HG02938 (cell line): ENCODE results near the gene TBC1D17.
A peak's percentile ranks its signal among the peaks of the same experiment; 100 is the strongest.

ENCODE experiments used
- ATAC-seq: cut with Tn5 transposase; IDR thresholded peaks from one replicate; pipeline ENCODE4 v1.9.1; 2021; ENCODE audit warnings: mild to moderate bottlenecking, moderate library complexity; ENCODE audit not compliant: unreplicated experiment

TBC1D17 gene

GRCh38 chr19:49860336-49861102, 17.0 kb upstream of the TBC1D17 start:
- no peak for ATAC-seq

- ATAC-seq: no peak
Observed at GRCh38 chr19:49861107-49861506, 16.4 kb upstream of the TBC1D17 start.

DNA sequence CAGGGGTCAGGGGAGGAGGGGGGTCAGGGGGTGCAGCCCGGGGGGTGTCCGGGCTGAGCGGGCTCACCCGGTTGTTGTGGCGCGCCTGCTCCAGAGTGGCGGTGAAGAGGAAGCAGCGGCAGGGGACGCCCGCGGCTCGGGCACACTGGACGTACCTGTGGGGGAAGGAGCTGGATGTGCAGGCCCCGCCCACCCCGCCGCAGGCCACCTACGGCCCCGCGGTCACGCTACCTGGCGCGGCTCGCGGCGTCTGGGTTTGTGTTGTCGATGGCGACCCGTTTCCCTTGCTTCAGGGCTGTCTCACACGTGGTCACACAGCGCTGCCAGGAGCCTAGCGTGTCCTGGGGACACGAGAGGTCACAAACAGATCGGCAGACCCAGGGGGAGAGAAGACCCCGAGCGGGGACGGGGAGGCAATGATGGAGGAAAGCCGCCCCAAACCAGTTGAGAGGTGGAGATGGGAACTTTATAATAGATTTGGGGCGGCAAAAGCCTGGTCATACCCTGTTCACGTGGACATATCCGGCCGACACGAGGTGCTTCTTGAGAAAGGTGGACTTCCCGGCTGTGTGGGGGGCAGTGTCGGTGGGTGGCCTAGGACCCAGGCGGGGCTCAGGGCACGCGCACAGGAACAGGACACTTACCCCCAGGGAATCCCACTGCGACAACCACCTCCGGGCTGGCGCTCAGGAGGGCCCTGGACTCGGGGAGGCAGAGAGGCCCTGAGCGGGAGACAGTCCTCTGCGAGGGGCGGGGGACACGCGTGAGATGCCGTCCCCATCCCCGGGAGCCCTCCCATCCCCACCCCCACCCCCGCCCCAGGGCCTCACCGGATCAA, 15.7 kb upstream of the TBC1D17 start:
- no peak for ATAC-seq

DNA sequence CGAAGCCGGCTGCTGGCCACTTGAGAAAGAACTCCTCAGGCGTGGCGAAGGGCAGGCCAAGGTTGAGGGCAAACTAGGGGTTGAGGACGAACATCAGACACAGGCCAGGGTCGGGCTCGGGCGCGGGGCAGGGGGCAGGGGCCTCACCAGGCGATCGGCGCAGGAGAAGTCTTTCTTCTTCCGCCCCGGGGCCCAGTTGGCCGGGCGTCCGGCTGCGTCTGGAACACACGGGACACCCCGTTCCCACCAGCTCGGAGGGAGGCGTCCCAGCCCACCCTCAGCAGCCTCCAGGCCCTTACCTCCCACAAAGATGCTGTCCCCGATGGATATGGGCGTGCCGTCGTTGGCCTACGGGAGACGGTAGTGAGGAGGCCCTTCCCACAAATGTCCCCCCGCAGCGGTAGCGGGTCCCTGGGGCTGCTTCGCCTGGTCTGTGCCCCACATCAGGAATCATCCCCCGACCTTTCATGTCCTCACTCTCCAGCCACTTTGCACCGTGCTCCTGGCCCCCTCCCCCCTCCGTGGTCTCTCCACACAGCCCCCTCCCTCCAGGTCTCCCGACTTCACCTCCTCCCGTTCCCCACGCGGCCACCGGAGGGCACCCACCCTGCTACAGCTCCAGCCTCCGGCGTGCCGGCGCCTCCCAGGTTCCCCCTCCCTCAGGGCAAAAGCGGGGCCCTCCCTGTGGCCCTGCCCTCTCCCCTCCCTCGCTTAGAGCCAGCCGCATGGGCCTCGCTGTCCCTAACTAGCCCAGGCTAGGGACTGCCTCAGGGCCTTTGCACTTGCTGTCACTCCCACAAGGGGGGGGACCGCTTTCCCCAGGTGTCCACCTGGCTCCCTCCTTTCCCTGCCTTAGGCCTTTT, 14.9 kb upstream of the TBC1D17 start:
- ATAC-seq: no peak

GRCh38 chr19:49863254-49863934, 14.1 kb upstream of the TBC1D17 start:
- ATAC-seq: no peak

GRCh38 chr19:49863935-49864320, 13.6 kb upstream of the TBC1D17 start:
- no peak for ATAC-seq

- no peak for ATAC-seq
Observed at GRCh38 chr19:49864890-49865289, 12.6 kb upstream of the TBC1D17 start.

DNA sequence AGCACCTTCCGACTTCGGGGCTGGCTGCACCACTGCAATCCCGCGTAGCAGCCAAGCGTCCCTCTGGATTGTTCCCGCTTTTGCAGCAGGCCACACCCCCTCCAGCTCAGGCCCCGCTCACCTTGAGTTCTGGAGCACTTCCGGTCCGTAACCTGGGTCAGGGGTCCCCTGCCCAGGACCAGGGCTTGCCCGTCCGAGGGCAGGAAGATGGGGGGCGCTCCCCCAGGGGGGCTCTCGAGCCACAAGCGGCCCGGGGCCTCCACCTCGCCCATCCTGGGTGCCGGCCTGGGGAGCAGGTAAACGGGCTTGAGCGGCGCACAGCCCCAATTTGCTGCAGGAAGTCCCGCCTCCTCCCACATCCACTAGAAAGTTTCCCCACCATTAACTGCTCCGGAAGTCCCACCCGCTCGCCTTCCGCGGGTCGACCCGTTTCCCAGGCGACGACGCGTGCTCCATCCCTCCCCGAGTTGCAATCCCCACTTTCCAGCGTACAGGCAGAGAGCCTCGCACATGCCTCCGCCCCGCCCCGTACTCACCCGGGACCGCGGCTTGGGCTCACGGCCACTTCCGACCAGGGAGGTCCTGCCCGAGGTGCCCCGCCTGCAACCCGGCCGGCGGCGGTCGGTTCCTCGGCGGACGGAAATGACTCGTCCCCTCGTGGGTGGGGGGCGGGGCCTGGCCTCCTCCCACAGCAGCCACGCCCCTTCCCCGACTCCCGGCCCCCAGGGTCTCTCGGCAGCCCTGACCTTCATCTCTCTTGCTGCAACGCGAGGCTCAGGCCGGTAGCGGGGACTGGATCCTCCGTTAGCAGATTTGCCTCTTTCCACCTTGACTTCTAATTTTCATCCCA, 10.3 kb upstream of the TBC1D17 start, which contains the start of gene PNKP:
Gene PNKP, minus strand, starts transcription at position 644 of the 850 bp plus-strand sequence. Its CDS starts 372 bp downstream, at position 272.
- ATAC-seq: peak; percentile 37

DNA sequence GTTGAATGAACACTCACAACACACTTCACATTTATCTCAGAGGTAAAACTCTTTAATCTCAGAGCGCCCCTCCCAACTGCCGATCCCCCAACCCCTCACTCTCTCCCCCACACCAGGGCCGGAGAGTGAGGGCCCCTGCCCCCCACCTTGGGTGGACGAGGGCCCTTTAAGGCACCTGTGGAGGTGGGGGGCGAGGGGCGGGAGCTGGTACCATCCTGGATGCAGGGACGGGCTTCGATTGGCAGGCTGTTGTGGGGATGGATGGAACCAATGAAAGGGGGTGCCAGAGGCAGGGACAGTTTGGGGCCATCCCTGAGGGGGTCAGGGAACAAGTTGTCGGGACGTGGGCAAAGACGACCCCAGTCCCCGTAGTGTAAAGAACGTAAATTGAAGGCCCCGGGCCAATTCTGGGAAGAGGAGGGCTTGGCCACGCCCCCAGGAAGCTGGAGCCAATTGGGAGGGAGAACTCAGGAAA, 8.5 kb upstream of the TBC1D17 start:
- ATAC-seq: no peak

- peak; percentile 74 for ATAC-seq
Observed at GRCh38 chr19:49869484-49870308, 7.8 kb upstream of the TBC1D17 start.

DNA sequence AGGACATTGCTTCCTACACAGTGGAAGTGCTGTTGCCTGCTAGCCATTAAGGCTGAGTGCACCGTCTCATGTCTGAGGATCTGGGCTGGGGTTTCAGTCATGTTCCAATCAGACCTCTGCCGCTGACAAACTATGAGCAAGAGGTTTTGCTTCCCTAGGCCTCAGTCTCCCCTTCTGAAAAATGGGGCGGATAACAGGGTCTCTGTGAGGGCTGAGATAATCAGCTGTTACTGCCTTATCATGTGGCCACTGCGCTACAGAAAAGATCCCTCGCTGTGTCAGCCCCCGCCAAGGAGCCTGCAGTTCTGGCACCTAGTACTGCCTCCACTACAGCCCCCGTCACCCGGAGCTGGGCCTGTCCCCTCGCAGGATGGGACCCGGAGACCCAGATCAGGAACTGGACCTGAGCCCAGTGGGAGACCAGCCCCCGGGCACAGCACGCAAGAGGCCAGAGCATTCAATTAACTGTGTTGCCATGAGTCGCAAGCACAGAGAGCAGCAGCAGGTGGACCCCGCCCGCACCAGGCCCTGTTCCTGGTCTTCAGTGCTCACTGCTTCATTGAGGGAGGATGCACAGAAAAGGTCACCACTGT, 7.1 kb upstream of the TBC1D17 start:
- ATAC-seq: no peak

- ATAC-seq: no peak
Observed at GRCh38 chr19:49871349-49871985, 6.0 kb upstream of the TBC1D17 start.

- ATAC-seq: no peak
Observed at GRCh38 chr19:49872245-49873128, 5.0 kb upstream of the TBC1D17 start.

- ATAC-seq: no peak
Observed at GRCh38 chr19:49873129-49873521, 4.4 kb upstream of the TBC1D17 start.

- no peak for ATAC-seq
Observed at GRCh38 chr19:49873834-49874233, 3.7 kb upstream of the TBC1D17 start.

- no peak for ATAC-seq
Observed at GRCh38 chr19:49874503-49875157, 2.9 kb upstream of the TBC1D17 start.
